B cell (primary cell): ENCODE results near the gene METTL21A. TPM values are rescaled to one million over a fixed set of nuclear protein-coding genes. Genes with fewer than 3 reads are reported as not detected.

ENCODE experiments used
- ATAC-seq: fragments of 200-7000 bp; cut with Tn5 transposase; one replicate; pipeline ENCODE4 v1.10.0; 2021; ENCODE audit warnings: low read depth, mild to moderate bottlenecking, moderate number of reproducible peaks, moderate library complexity
- CTCF ChIA-PET: fragments of 350-600 bp; sonication (Branson Sonifier 250); formaldehyde crosslinking; loops from one replicate; lab custom pipeline; 2021; ENCODE audit warnings: antibody characterized with exemption, inconsistent platforms; lab: Charles Lee
- POLR2A ChIA-PET: fragments of 350-600 bp; sonication (Branson Sonifier 250); formaldehyde crosslinking; loops from one replicate; lab custom pipeline; 2021; ENCODE audit warnings: antibody characterized with exemption; lab: Charles Lee
- DNase-seq: peaks from one replicate; pipeline ENCODE4 v3.0.0; 2013
- H2AFZ ChIP-seq: 2 replicates; pipeline ENCODE4 v1.6.1; 2012; ENCODE audit warnings: mild to moderate bottlenecking, low read depth, low read length; ENCODE audit not compliant: insufficient read depth, poor library complexity, severe bottlenecking
- H3K27ac ChIP-seq, 2 donors: 1 replicate in 1 of 2; 2 replicates in 1 of 2; pipeline ENCODE4 v1.5.1; 2012 to 2013; ENCODE audit warnings: low read length in 2 of 2, mild to moderate bottlenecking in 2 of 2, moderate library complexity in 1 of 2
- H3K27me3 ChIP-seq, 4 experiments: fragments of 200-600 bp in 1 of 4; sonication (generic) in 1 of 4; replicated peaks in 1 of 4; 1 replicate in 2 of 4; 2 replicates in 2 of 4; pipeline versions ENCODE4 v1.6.1 to v1.7.0; 2013 to 2016; ENCODE audit warnings: low read length in 3 of 4, mild to moderate bottlenecking in 2 of 4, mixed read lengths in 1 of 4, moderate library complexity in 1 of 4; ENCODE audit not compliant: insufficient read depth in 4 of 4, control insufficient read depth in 3 of 4; ENCODE audit errors: control extremely low read depth in 1 of 4
- H3K36me3 ChIP-seq, 2 experiments: replicated peaks in 1 of 2; 1 replicate in 1 of 2; 2 replicates in 1 of 2; pipeline versions ENCODE4 v1.6.1 to v1.7.1; 2013; ENCODE audit warnings: low read length in 1 of 2; ENCODE audit not compliant: insufficient read depth in 2 of 2, control insufficient read depth in 1 of 2; ENCODE audit errors: control extremely low read depth in 1 of 2, extremely low read depth in 1 of 2
- H3K4me1 ChIP-seq, 2 donors: fragments of 200-600 bp in 1 of 2; sonication (generic) in 1 of 2; 1 replicate in 1 of 2; 2 replicates in 1 of 2; pipeline versions ENCODE4 v1.5.1 to v1.6.1; 2013 to 2017; ENCODE audit warnings: low read length in 2 of 2; ENCODE audit not compliant: control insufficient read depth in 2 of 2, insufficient read depth in 2 of 2
- H3K4me2 ChIP-seq: replicated peaks from 2 replicates; pipeline ENCODE3; 2012; ENCODE audit warnings: mild to moderate bottlenecking, low read depth, low read length; ENCODE audit not compliant: poor library complexity, severe bottlenecking
- H3K4me3 ChIP-seq, 5 experiments: fragments of 200-600 bp in 1 of 5; sonication (generic) in 1 of 5; 1 replicate in 3 of 5; 2 replicates in 2 of 5; pipeline versions ENCODE4 v1.5.1 to v1.7.0; 2011 to 2016; ENCODE audit warnings: low read length in 4 of 5, mild to moderate bottlenecking in 4 of 5, low read depth in 2 of 5, control low read depth in 1 of 5, moderate library complexity in 1 of 5; ENCODE audit not compliant: insufficient read depth in 1 of 5; ENCODE audit errors: control extremely low read depth in 1 of 5, extremely low read depth in 1 of 5
- H3K79me2 ChIP-seq: fragments of 200-600 bp; sonication (generic); one replicate; pipeline ENCODE4 v1.6.0; 2016; ENCODE audit warnings: low read length; ENCODE audit not compliant: control insufficient read depth, insufficient read depth
- H3K9ac ChIP-seq: fragments of 200-600 bp; sonication (generic); 2 replicates; pipeline ENCODE4 v1.6.1; 2017; ENCODE audit warnings: mild to moderate bottlenecking, low read length, moderate library complexity
- H3K9me3 ChIP-seq, 3 donors: one replicate each; pipeline versions ENCODE4 v1.6.1 to v1.7.1; 2013; ENCODE audit warnings: low read length in 2 of 3; ENCODE audit not compliant: control insufficient read depth in 2 of 3, insufficient read depth in 1 of 3; ENCODE audit errors: control extremely low read depth in 1 of 3
- H4K20me1 ChIP-seq: 2 replicates; pipeline ENCODE4 v1.6.0; 2012; ENCODE audit warnings: mild to moderate bottlenecking, low read length; ENCODE audit not compliant: insufficient read depth, control insufficient read depth, poor library complexity, severe bottlenecking
- H3K27ac Mint-ChIP-seq: one replicate; pipeline ENCODE4 v1.8.0; 2021; ENCODE audit warnings: mixed read lengths
- H3K27me3 Mint-ChIP-seq: one replicate; pipeline ENCODE4 v1.8.0; 2021; ENCODE audit warnings: mixed read lengths
- H3K4me1 Mint-ChIP-seq: one replicate; pipeline ENCODE4 v1.8.0; 2021; ENCODE audit warnings: mixed read lengths
- H3K4me3 Mint-ChIP-seq: one replicate; pipeline ENCODE4 v1.8.0; 2021; ENCODE audit warnings: mixed read lengths
- H3K9me3 Mint-ChIP-seq: one replicate; pipeline ENCODE4 v1.8.0; 2022; ENCODE audit warnings: mixed read lengths; ENCODE audit not compliant: insufficient read depth
- CTCF ChIP-seq: fragments of 200-600 bp; IDR thresholded peaks from one replicate; pipeline ENCODE4 v1.8.0; 2022; ENCODE audit warnings: antibody characterized with exemption, mild to moderate bottlenecking
- EZH2 ChIP-seq: IDR thresholded peaks from 2 replicates; pipeline ENCODE4 v1.6.1; 2012; ENCODE audit warnings: borderline replicate concordance, low read depth, mild to moderate bottlenecking, moderate library complexity, low read length; ENCODE audit not compliant: insufficient read depth, poor library complexity, severe bottlenecking
- WGBS: methylation state at CpG from one replicate; pipeline ENCODE4 v1.1.5; 2013; ENCODE audit warnings: missing lambda C conversion rate; ENCODE audit not compliant: insufficient coverage; 5-methylcytosine and 5-hydroxymethylcytosine counted together
- intact Hi-C: fragments of 100-400 bp; cut with micrococcal nuclease; formaldehyde crosslinking; loops from one replicate; pipeline ENCODE4 v1.10.0; 2022
- polyA plus RNA-seq: library from polyadenylated mRNA; depleted of rRNA; stranded (reverse); fragments of >200 nt; gene quantifications from 2 replicates; pipeline ENCODE4 v1.2.3, GENCODE V29; 2012
- total RNA-seq, 2 donors: library from RNA; stranded (reverse); fragments of 120-200 nt in 1 of 2; gene quantifications; 1 replicate in 1 of 2; 2 replicates in 1 of 2; pipeline versions ENCODE4 v1.2.3 to v1.2.4, GENCODE V29; 2013 to 2022

Gene METTL21A
- total and polyA plus RNA-seq, 2 donors (not counting 1 experiment from before 2014, with no cell fraction given), result 30.7 to 33.1 TPM

- CTCF ChIA-PET, result interaction anchor here (0.6 kb wide), 1 partner anchor 27 kb away, joined by 3 read pairs; no protein-coding TSS in a partner anchor
- Histone ChIP-seq H3K9ac (no peak overlapping the region), H3K4me1 (peaks cover 4 to 17% of the 10 kb centered on the region in 2 donors), H3K27me3 (no peaks in the 10 kb centered on the region), H4K20me1 (no peaks in the 10 kb centered on the region), H3K36me3 (no peaks in the 10 kb centered on the region), H3K79me2 (no peaks in the 10 kb centered on the region), H3K27ac (no peak overlapping the region), H3K9me3 (no peaks in the 10 kb centered on the region), H3K4me3 (no peak overlapping the region), H2AFZ (no peak overlapping the region), H3K4me2 (no peak overlapping the region)
- DNase-seq, result no peak
- intact Hi-C loops, result loop anchor here (5.0 to 10.0 kb wide), 3 partner anchors 98 to 1545 kb away; partner anchors contain the start of gene INO80D
- no peaks in the 10 kb centered on the region for H3K27me3 Mint-ChIP-seq
- no peak overlapping the region for H3K4me3 Mint-ChIP-seq
- POLR2A ChIA-PET, result no interaction called here
- H3K4me1 Mint-ChIP-seq, result peaks cover 13% of the 10 kb centered on the region
- 88% methylated on average over 1 of the region's 1 CpG for WGBS
- no peak overlapping the region for H3K27ac Mint-ChIP-seq
- no peaks in the 10 kb centered on the region for H3K9me3 Mint-ChIP-seq
- ATAC-seq, result no peak
- TF ChIP-seq EZH2 (no peak), CTCF (no peak)
Observed at GRCh38 chr2:207629553-207629952, 4.4 kb upstream of the METTL21A start.
